GM18526 (cell line): Measurements from ENCODE around the gene ZNF345.

Experiments used
- POLR2A ChIP-seq: IDR thresholded peaks from 3 replicates; pipeline ENCODE4 v1.6.1; 2011; ENCODE audit not compliant: insufficient read length; ENCODE audit errors: extremely low read depth

ZNF345 gene

GRCh38 chr19:36894849-36895383, 44.2 kb downstream of the ZNF345 start:
- no peak for TF ChIP-seq POLR2A

DNA sequence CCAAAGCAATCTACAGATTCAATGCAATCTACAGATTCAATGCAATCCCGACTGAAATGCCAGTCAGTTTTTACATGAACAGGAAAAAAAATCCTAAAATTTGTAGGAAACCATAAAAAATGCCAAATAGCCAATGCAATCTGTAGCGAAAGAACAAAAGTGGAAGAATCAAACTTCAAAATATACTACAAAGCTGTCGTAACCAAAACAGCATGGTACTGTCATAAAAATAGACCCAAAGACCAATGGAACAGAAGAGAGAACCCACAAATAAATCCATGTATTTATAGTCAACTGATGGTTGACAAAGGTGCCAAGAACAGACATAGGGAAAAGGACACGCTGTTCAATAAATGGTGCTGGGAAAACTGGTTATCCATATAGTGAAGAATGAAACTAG, 47.7 kb downstream of the ZNF345 start:
- TF ChIP-seq POLR2A = no peak

DNA sequence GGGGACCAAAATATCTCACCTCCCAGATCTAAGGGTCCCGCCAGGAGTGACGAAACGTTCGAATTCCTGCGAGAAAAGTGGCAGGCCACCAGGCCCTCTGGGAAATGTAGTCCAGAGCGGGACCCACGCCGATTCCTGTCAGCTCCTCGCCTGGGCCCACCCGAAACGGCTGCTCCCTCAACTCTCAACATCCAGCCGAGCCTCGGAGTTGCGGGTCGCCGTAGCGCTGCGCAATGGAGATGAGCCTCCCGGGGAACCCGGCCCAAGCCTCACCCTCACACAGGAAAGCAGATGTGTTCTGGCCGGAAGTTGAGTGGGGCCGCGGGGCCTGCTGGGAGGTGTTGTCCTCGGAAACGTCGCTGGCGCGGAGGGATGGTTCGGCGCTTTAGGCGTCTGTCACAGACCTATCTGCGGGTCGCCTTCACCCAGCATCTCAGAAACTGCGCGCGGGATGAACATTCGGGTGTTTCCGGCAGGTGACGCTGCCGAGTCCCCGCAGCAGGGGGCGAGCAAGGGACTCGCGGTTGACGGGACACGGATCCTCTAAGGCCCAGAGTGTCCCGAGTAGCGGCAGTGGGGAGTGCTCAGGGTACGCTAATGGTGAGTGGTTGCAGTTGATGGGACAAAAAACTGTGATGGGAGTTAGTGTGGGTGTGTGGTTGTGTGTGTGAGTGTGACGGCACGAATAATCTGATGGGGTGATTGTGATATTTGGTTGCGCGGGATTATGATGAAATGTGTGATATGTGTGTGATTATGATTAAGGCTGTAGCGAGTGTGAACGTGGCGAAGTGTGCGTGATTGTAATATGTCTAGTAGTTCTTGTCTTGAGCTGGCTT, 65.5 kb downstream of the ZNF345 start, which contains the start of the genes ZNF568 and ZNF829:
Gene ZNF568 (plus strand): TSS at position 341 of the 839 bp plus-strand sequence. CDS start 6,439 bp downstream, outside the sequence.
Gene ZNF829 (minus strand): TSS at position 300 of the 839 bp plus-strand sequence. CDS start 1,124 bp downstream, outside the sequence.
- peak; percentile 49 for TF ChIP-seq POLR2A

DNA sequence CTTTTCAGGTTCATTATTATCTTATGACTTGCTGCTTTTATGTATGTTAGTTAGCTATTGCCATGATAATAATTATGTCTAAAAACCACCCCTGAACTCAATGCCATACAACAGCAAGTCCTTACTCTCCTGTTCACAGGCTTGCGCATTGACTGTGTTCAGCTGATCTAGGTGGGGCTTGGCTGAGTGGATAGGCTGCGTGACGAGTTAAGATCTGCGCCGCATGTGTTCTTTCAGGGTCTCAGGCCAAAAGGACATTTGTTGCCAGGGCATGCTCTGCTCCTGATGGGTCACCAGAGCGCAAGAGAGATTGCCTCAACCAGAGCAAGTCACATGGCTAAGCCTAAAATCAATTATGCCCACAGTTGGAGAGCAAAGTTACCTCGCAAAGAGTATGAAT, 66.3 kb downstream of the ZNF345 start:
- no peak for TF ChIP-seq POLR2A

DNA sequence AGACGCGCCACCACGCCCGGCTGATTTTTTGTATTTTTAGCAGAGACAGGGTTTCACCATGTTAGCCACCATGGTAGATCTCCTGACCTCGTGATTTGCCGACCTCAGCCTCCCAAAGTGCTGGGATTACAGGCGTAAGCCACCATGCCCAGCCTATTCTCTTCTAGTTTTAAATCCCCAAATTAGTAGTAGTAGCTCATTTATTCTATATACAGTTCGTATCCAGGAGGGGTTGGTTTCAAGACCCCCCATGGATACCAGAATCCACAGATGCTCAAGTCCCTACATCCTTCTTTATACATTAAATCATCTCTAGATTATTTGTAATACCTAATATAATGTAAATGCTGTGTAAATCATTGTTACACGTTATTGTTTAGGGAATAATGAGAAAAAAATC, 67.4 kb downstream of the ZNF345 start:
- TF ChIP-seq POLR2A = no peak
